ENCODE results near the gene KANK4.

DNA sequence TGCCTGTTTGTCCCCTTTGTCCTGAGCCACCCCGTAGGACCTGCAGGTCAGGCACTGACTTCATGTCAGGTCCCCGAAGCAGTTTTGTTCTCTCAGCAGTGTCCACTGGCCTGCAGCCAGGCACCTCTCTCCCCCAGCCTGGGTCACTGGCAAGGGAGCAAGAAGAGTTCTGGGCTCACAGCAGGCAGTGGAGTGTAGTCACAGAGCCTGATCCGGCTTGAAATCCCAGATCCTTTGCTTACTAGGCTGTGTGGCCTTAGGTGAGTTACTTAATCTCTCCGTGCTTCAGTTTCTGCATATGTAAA is 90.4 kb downstream of the KANK4 start:
- TF ChIP-seq, protein P1, sequence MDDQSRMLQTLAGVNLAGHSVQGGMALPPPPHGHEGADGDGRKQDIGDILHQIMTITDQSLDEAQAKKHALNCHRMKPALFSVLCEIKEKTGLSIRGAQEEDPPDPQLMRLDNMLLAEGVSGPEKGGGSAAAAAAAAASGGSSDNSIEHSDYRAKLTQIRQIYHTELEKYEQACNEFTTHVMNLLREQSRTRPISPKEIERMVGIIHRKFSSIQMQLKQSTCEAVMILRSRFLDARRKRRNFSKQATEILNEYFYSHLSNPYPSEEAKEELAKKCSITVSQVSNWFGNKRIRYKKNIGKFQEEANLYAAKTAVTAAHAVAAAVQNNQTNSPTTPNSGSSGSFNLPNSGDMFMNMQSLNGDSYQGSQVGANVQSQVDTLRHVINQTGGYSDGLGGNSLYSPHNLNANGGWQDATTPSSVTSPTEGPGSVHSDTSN (IDR thresholded peaks at IDR 0.05): no peak
- no peak for TF ChIP-seq RCOR1 (IDR thresholded peaks at IDR 0.05; ENCODE audit: low read depth, low read length)
- TF ChIP-seq, protein P2, sequence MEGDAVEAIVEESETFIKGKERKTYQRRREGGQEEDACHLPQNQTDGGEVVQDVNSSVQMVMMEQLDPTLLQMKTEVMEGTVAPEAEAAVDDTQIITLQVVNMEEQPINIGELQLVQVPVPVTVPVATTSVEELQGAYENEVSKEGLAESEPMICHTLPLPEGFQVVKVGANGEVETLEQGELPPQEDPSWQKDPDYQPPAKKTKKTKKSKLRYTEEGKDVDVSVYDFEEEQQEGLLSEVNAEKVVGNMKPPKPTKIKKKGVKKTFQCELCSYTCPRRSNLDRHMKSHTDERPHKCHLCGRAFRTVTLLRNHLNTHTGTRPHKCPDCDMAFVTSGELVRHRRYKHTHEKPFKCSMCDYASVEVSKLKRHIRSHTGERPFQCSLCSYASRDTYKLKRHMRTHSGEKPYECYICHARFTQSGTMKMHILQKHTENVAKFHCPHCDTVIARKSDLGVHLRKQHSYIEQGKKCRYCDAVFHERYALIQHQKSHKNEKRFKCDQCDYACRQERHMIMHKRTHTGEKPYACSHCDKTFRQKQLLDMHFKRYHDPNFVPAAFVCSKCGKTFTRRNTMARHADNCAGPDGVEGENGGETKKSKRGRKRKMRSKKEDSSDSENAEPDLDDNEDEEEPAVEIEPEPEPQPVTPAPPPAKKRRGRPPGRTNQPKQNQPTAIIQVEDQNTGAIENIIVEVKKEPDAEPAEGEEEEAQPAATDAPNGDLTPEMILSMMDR (IDR thresholded peaks at IDR 0.05): no peak
- no peak for TF ChIP-seq MYC (IDR thresholded peaks at IDR 0.05; ENCODE audit: borderline replicate concordance, low read length)
- TF ChIP-seq RAD21 (conservative IDR thresholded peaks at IDR 0.05 in 1 of 2, IDR thresholded peaks at IDR 0.05 in 1 of 2): no peak
- TF ChIP-seq CEBPB (IDR thresholded peaks at IDR 0.05): no peak
- TF ChIP-seq, protein P3, sequence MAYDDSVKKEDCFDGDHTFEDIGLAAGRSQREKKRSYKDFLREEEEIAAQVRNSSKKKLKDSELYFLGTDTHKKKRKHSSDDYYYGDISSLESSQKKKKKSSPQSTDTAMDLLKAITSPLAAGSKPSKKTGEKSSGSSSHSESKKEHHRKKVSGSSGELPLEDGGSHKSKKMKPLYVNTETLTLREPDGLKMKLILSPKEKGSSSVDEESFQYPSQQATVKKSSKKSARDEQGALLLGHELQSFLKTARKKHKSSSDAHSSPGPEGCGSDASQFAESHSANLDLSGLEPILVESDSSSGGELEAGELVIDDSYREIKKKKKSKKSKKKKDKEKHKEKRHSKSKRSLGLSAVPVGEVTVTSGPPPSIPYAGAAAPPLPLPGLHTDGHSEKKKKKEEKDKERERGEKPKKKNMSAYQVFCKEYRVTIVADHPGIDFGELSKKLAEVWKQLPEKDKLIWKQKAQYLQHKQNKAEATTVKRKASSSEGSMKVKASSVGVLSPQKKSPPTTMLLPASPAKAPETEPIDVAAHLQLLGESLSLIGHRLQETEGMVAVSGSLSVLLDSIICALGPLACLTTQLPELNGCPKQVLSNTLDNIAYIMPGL (CRISPR knock-in tag; IDR thresholded peaks at IDR 0.05; ENCODE audit: borderline replicate concordance): no peak

Measured in A549 (cell line).